ENCODE data around the gene STYX.

DNA sequence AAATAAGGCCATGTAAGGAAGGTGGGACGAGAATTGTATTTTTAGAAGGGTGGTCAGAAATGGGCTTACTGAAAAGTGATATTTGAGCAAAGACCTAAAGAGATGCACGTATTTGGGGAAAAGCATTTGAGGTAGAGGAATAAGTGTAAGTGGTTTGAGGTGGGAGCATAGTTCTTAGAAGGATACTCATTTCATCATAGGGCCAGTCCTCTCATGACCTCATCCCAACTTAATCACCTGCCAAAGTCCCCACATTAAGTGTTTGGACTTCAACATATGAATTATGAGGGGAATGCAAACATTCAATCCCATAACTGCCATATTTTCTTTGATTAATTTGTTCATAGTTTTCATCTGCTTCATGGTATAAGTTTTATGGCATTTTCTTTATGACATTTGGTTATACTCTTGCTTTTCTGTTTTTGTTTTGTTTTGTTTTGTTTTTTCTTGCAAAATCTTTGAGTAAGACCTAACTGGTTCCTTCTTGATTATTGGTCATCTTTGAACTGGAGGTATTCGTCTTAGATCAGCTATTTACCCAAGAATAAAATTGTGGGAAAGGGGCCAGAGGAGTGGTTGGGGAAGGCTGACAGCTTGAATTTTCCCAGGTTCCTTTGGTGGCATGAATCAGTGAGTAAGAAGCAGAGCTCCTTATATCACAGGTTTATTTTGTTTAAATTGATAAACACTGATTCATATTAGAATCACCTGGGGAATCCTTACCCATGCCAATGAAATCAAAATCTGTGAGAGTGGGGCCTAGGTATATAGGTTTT is 37.3 kb downstream of the STYX start:
- TF ChIP-seq, protein P1, sequence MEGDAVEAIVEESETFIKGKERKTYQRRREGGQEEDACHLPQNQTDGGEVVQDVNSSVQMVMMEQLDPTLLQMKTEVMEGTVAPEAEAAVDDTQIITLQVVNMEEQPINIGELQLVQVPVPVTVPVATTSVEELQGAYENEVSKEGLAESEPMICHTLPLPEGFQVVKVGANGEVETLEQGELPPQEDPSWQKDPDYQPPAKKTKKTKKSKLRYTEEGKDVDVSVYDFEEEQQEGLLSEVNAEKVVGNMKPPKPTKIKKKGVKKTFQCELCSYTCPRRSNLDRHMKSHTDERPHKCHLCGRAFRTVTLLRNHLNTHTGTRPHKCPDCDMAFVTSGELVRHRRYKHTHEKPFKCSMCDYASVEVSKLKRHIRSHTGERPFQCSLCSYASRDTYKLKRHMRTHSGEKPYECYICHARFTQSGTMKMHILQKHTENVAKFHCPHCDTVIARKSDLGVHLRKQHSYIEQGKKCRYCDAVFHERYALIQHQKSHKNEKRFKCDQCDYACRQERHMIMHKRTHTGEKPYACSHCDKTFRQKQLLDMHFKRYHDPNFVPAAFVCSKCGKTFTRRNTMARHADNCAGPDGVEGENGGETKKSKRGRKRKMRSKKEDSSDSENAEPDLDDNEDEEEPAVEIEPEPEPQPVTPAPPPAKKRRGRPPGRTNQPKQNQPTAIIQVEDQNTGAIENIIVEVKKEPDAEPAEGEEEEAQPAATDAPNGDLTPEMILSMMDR (IDR thresholded peaks at IDR 0.05) = no peak
- TF ChIP-seq POLR2A (IDR thresholded peaks at IDR 0.05) = no peak

Measured in lower leg skin (tissue), 3 donors.